Mesodermal cell (in vitro differentiated cells): Measurements from ENCODE around the gene STOML2. TPM values are rescaled to one million over a fixed set of nuclear protein-coding genes. Genes with fewer than 3 reads are reported as not detected.
"Not testable (repeated sequence)": the region's sequence is repeated elsewhere in the genome, so short reads cannot be mapped to it uniquely, and the experiment has no call there.

Source experiments
- H3K27ac ChIP-seq: 2 replicates; pipeline ENCODE4 v1.7.0; 2013; ENCODE audit warnings: mild to moderate bottlenecking, low read depth, low read length, moderate library complexity; ENCODE audit not compliant: severe bottlenecking
- H3K36me3 ChIP-seq: 2 replicates; pipeline ENCODE4 v1.7.1; 2013; ENCODE audit warnings: mild to moderate bottlenecking, low read length, moderate library complexity; ENCODE audit not compliant: control insufficient read depth, insufficient read depth
- H3K4me1 ChIP-seq: one replicate; pipeline ENCODE4 v1.7.1; 2013; ENCODE audit warnings: mild to moderate bottlenecking, low read length; ENCODE audit not compliant: insufficient read depth, control insufficient read depth, poor library complexity, severe bottlenecking
- H3K4me3 ChIP-seq: 2 replicates; pipeline ENCODE4 v1.7.0; 2013; ENCODE audit warnings: low read length, control low read depth, mild to moderate bottlenecking; ENCODE audit not compliant: insufficient read depth, poor library complexity, severe bottlenecking; ENCODE audit errors: extremely low read depth
- H3K9me3 ChIP-seq: 2 replicates; pipeline ENCODE4 v1.7.1; 2013; ENCODE audit warnings: mild to moderate bottlenecking, low read length, moderate library complexity; ENCODE audit not compliant: control insufficient read depth
- WGBS, 2 experiments: methylation state at CpG; one replicate each; pipeline ENCODE4 v1.1.5; 2013; ENCODE audit warnings: missing lambda C conversion rate in 2 of 2; ENCODE audit not compliant: insufficient coverage in 2 of 2; 5-methylcytosine and 5-hydroxymethylcytosine counted together
- polyA plus RNA-seq, 2 experiments: library from polyadenylated mRNA; stranded (reverse); fragments of 50-300 nt; gene quantifications; one replicate each; pipeline ENCODE4 v1.2.3, GENCODE V29; 2013

The STOML2 gene, protein sequence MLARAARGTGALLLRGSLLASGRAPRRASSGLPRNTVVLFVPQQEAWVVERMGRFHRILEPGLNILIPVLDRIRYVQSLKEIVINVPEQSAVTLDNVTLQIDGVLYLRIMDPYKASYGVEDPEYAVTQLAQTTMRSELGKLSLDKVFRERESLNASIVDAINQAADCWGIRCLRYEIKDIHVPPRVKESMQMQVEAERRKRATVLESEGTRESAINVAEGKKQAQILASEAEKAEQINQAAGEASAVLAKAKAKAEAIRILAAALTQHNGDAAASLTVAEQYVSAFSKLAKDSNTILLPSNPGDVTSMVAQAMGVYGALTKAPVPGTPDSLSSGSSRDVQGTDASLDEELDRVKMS
- 136 TPM for polyA plus RNA-seq (2013, experiment 1 of 2)
- 120 TPM for polyA plus RNA-seq (2013, experiment 2 of 2)

DNA sequence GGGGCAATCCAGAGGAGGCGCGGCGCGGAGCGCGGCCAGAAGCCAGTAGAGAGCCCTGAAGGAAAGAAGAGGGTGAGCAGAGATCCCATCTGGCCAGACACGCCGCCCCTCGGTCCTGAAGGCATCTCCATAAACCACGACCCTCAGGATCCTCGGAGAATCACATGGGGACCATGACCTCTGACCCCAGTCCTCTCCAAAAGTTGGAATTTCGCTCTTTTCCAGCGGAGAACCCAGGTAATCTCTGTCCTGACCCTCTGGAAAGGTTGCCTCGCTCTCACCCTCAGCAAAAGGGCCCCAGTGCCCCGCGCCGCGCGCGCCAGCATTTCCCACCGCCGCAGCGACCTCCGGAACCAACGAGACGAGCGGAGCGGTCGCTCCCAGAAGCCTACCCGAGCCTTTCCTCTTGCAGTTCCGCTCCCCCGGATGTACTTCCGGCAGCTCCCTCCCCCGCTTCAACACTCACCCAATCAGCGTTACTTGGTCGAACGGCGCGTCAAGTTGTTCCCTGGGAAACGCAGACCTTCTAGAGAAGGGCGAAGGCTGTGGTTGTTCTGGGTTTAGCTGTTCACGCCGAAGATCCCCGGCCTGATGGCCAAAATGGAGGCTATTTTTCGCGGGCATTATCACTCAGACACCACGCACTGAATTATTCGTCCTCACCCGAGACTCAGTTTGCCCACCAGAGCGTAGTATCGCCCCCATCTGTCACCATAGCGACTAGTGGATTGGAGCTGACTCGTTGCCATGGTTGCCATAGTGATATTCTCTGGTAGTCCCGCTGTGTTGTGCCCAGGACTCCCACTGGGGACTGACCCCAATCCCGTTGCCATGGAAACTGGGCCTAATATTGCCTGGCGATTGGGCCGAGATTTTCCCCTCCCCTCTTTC is at the start of gene STOML2:
Gene STOML2 (minus strand): TSS at position 363 of the 891 bp plus-strand sequence. CDS start 37 bp downstream, at position 326.
- WGBS, 2 experiments: 0 to 1% methylated on average over 47 to 50 of the region's 57 CpGs
- H3K4me1 ChIP-seq: peaks cover 17% of the 10 kb centered on the region
- H3K27ac ChIP-seq: peak within 1 kb of the TSS; percentile 93

DNA sequence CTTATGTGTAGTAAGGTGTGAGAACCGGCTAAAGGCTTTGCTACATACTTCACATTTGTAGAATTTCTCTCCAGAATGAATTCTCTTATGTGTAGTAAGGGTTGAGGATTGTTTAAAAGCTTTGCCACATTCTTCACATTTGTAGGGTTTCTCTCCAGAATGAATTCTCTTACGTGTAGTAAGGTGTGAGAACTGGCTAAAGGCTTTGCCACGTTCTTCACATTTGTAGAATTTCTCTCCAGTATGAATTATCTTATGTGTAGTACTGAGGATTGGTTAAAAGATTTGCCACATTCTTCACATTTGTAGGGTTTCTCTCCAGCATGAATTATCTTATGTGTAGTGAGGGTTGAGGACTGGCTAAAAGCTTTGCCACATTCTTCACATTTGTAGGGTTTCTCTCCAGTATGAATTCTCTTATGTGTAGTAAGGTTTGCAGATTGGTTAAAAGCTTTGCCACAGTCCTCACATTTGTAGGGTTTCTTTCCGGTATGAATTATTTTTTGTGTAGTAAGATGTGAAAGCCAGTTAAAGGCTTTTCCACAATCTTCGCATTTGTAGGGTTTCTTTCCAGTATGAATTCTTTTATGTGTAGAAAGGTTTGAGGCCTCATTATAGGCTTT is 45.1 kb upstream of the STOML2 start:
- not testable (repeated sequence) for H3K4me3 ChIP-seq, H3K4me1 ChIP-seq, H3K36me3 ChIP-seq, H3K27ac ChIP-seq
- 93 to 100% methylated on average over 1 to 3 of the region's 5 CpGs for WGBS, 2 experiments
- peaks cover 37% of the 10 kb centered on the region for H3K9me3 ChIP-seq

More for the DNA sequence above, at the start of gene STOML2:
- H3K9me3 ChIP-seq: no peaks in the 10 kb centered on the region
- H3K4me3 ChIP-seq: peak within 1 kb of the TSS; percentile 73
- peaks cover 70% of the 10 kb centered on the region for H3K36me3 ChIP-seq

DNA sequence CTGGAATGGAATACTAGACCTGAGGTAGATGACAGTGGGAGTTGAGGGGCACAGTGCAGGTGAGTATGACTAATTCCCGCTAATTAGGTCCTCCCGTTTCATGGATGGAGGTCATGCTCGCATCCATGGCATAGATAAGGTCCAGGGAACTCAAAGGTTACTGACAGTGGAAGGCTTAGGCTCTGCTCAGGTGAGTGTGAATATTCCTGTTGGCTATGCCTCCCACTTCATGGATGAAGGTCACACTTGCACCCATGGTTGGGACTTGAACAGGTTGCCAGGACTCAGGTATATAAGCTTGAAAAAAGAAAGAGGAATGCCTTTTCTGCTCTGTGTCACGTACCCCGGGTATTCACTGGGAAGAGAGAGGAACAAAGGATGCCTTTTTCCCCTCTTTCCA is 39.1 kb upstream of the STOML2 start:
- Histone ChIP-seq H3K36me3 (no peaks in the 10 kb centered on the region), H3K9me3 (peaks cover 32% of the 10 kb centered on the region), H3K4me1 (no peaks in the 10 kb centered on the region), H3K27ac (no peak overlapping the region), H3K4me3 (no peak overlapping the region)
- 90 to 96% methylated on average over 3 to 4 of the region's 5 CpGs for WGBS, 2 experiments

DNA sequence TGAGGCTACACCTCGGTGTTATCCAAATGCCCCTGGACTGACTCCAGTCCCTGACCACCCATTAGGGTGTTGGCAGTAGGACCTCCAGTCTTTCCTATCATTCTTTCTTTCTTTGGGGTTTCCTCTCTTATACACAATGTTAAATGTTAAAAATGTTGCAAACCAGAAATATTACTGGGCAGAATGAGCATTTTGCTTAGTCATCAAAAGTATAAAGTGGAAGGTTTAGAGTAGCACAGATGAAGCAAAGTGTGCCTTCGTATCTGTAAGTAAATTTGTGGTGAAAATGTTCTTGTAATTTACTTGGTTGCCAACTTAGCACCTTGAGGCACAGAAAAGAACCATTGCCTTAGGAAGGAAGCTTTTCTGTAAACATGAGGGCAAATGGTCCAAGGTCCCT is 37.2 kb upstream of the STOML2 start:
- H3K4me1 ChIP-seq: no peaks in the 10 kb centered on the region
- no peaks in the 10 kb centered on the region for H3K36me3 ChIP-seq
- H3K4me3 ChIP-seq: no peak overlapping the region
- whole genome bisulfite sequencing, 2 experiments: 74 to 90% methylated on average over 2 of the region's 2 CpGs
- peaks cover 32% of the 10 kb centered on the region for H3K9me3 ChIP-seq
- H3K27ac ChIP-seq: no peak overlapping the region

DNA sequence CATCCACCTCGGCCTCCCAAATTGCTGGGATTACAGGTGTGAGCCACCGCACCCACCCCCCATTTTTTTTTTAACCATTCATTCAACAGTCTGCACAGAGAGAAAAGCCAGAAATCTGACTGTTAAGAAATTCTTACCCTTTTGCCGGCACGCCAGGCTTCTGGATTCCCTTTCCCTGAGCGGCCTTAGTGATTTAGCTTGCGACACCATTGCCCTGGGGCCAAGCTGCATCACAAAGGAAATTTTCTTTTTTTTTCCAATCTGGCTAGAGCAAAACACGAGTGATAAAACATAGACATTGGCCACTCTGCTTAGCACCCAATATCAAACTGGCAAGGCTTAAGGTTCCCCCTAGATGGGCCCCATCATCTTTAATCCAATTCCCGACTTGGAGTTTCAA is 33.9 kb upstream of the STOML2 start:
- Histone ChIP-seq H3K4me1 (no peaks in the 10 kb centered on the region), H3K9me3 (peaks cover 22% of the 10 kb centered on the region), H3K27ac (no peak overlapping the region), H3K36me3 (no peaks in the 10 kb centered on the region), H3K4me3 (no peak overlapping the region)
- WGBS, 2 experiments: 89 to 91% methylated on average over 7 to 8 of the region's 8 CpGs

DNA sequence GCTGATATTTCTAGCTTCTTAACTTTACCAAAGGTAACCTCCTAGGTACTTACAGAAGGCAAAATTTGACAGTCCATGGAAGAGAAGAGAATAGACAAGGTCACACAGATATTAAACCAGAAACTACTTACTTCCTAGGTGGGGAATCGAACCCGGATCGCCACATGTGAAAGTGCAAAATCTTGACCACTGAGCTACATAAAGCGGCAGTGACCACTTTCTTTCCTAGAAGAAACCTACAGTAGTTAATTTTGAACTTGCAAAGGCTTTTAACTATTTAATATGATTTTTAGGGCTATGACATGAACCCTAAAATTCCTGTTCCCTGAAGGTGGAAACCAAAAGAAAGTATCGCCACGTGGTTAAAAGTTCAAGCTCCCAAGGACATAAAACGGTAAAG is 33.1 kb upstream of the STOML2 start:
- Histone ChIP-seq H3K9me3 (peaks cover 14% of the 10 kb centered on the region), H3K36me3 (no peaks in the 10 kb centered on the region), H3K27ac (no peak overlapping the region), H3K4me3 (no peak overlapping the region), H3K4me1 (no peaks in the 10 kb centered on the region)
- 69 to 94% methylated on average over 3 to 5 of the region's 7 CpGs for WGBS, 2 experiments

DNA sequence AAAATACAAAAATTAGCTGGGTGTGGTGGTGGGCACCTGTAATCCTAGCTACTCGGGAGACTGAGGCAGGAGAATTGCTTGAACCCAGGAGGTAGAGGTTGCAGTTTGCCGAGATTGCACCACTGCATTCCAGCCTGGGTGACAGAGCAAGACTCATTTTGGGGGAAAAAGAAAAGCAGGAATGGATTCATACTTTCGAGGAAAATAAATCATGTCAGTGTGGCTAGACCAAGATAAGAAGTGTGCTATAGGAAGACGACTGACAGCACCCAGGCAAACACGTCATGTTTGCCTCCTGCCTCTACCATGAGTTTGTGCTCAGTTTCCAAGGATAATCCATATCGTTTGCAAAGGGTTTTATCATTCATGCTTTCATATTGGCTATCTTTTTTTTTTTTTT is 32.0 kb upstream of the STOML2 start:
- 83 to 100% methylated on average over 4 to 5 of the region's 6 CpGs for WGBS, 2 experiments
- Histone ChIP-seq H3K27ac (no peak overlapping the region), H3K9me3 (peaks cover 12% of the 10 kb centered on the region)

DNA sequence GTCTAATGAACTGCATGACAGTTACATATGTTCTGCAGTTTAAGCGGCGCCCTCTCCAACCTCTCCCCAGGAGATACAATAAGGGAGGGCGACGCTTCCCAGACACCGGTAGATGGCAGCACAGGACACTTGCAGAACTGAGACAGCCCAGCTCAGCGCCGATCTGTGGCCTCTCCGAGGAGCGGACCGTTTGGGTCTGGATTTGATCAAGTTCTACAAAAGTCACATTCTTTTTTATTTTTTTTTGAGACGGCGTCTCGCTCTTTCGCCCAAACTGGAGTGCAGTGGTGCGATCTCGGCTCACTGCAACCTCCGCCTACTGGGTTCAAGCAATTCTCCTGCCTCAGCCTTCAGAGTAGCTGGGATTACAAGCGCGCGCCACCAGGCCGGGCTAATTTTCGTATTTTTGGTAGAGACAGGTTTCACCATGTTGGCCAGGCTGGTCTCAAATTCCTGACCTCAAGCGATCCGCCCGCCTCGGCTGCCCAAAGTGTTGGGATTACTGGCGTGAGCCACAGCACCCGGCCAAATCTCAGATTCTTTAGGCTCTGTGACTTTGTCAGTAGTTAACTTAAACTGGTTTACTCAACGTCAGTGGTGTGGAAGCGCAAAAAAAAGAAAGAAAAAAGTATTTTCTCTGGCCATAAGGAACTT is 14.1 kb upstream of the STOML2 start:
- Histone ChIP-seq H3K36me3 (peaks cover 8% of the 10 kb centered on the region), H3K9me3 (no peaks in the 10 kb centered on the region), H3K4me3 (peak overlapping the region; percentile 58), H3K4me1 (peaks cover 12% of the 10 kb centered on the region), H3K27ac (peak overlapping the region; percentile 88)
- 13 to 14% methylated on average over 24 to 25 of the region's 30 CpGs for WGBS, 2 experiments

More for the DNA sequence above, 32.0 kb upstream of the STOML2 start:
- Histone ChIP-seq H3K36me3 (no peaks in the 10 kb centered on the region), H3K4me1 (no peaks in the 10 kb centered on the region), H3K4me3 (no peak overlapping the region)

DNA sequence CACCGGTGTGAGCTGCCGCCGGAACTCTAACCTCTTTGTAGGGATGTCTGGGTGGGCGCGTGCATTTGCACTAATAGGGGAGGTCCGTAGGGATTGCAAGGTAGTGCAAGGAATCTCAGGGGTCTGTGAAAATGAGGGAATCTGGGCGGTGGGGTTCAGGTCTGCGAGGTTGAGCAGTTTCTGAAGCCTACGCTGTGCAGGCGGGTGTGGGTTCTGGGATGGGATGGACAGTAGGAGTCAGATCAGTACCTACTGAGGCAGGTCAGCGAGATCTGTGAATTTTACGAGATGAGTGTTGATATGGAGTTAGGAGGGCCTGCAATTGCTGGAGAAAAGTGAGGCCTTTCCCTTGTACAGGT is 13.6 kb upstream of the STOML2 start:
- Histone ChIP-seq H3K4me1 (peaks cover 15% of the 10 kb centered on the region), H3K4me3 (peak overlapping the region; percentile 58), H3K36me3 (peaks cover 8% of the 10 kb centered on the region), H3K9me3 (no peaks in the 10 kb centered on the region), H3K27ac (peak overlapping the region; percentile 88)
- 3 to 4% methylated on average over 12 of the region's 12 CpGs for WGBS, 2 experiments
